KBM-7 (cell line): Measurements from ENCODE around the gene TMEM186.
A peak's percentile ranks its signal among the peaks of the same experiment; 100 is the strongest.
"Not testable (repeated sequence)": the region's sequence is repeated elsewhere in the genome, so short reads cannot be mapped to it uniquely, and the experiment has no call there.

Experiments
- DNase-seq: peaks from one replicate; pipeline ENCODE4 v3.0.0-alpha.2; 2015
- in situ Hi-C: fragments of 300-500 bp; cut with MboI; formaldehyde crosslinking; loops from 2 replicates; pipeline ENCODE4 v1.14.3; 2020; ENCODE audit warnings: low sequenced_read_pairs, low pct_unique_long_range_greater_than_20kb, mixed read lengths

The TMEM186 gene

GRCh38 chr16:8797364-8798173, at the start of gene TMEM186, which contains the start of gene PMM2:
TSS of gene TMEM186 (minus strand) at chr16:8797639. CDS start at chr16:8797614, 25 bp downstream.
TSS of gene PMM2 (plus strand) at chr16:8797839. CDS start at chr16:8797883, 44 bp downstream.
- peak; percentile 97 for DNase-seq
- in situ Hi-C loops, result loop anchor here (25.0 kb wide), 2 partner anchors 135 to 235 kb away; partner anchors contain the start of gene ABAT

- DNase-seq, result no peak
- in situ Hi-C loops, result no loop called here
These were observed 49.7 kb upstream of the TMEM186 start for GRCh38 chr16:8847145-8847544.

- in situ Hi-C loops, result no loop called here
- no peak for DNase-seq
These were observed 49.0 kb upstream of the TMEM186 start for GRCh38 chr16:8846401-8846932.

- DNase-seq, result no peak
- in situ Hi-C loops, result no loop called here
These were observed 48.4 kb upstream of the TMEM186 start for GRCh38 chr16:8845699-8846298.

- in situ Hi-C loops, DNase-seq: not testable (repeated sequence)
These were observed 45.9 kb upstream of the TMEM186 start for GRCh38 chr16:8843296-8843695.

- DNase-seq, in situ Hi-C loops: not testable (repeated sequence)
These were observed 44.6 kb upstream of the TMEM186 start for GRCh38 chr16:8842016-8842415.

GRCh38 chr16:8837594-8837993, 40.2 kb upstream of the TMEM186 start:
- DNase-seq, in situ Hi-C loops: not testable (repeated sequence)

- in situ Hi-C loops, result not testable (repeated sequence)
These were observed 39.4 kb upstream of the TMEM186 start for GRCh38 chr16:8836797-8837196.

GRCh38 chr16:8832717-8833105, 35.3 kb upstream of the TMEM186 start:
- in situ Hi-C loops, result no loop called here
- no peak for DNase-seq

More at GRCh38 chr16:8836797-8837196, 39.4 kb upstream of the TMEM186 start:
- DNase-seq, result not testable (repeated sequence)

- DNase-seq, result no peak
- in situ Hi-C loops, result no loop called here
These were observed 34.7 kb upstream of the TMEM186 start for GRCh38 chr16:8831871-8832716.

- in situ Hi-C loops, result no loop called here
- no peak for DNase-seq
These were observed 34.0 kb upstream of the TMEM186 start for GRCh38 chr16:8831450-8831849.

GRCh38 chr16:8828541-8829165, 31.2 kb upstream of the TMEM186 start:
- no peak for DNase-seq
- in situ Hi-C loops, result no loop called here

GRCh38 chr16:8826278-8826879, 28.9 kb upstream of the TMEM186 start:
- no peak for DNase-seq
- in situ Hi-C loops, result no loop called here

- no peak for DNase-seq
- in situ Hi-C loops, result no loop called here
These were observed 25.0 kb upstream of the TMEM186 start for GRCh38 chr16:8822403-8822802.

- in situ Hi-C loops, result no loop called here
- DNase-seq, result no peak
These were observed 22.1 kb upstream of the TMEM186 start for GRCh38 chr16:8819411-8820034.

GRCh38 chr16:8818504-8819270, 21.2 kb upstream of the TMEM186 start:
- no peak for DNase-seq
- in situ Hi-C loops, result no loop called here

GRCh38 chr16:8816967-8817655, 19.7 kb upstream of the TMEM186 start:
- in situ Hi-C loops, result no loop called here
- DNase-seq, result no peak
